Transverse colon (tissue), 3 donors: Measurements from ENCODE around the gene MRPL9.

ENCODE experiments used
- POLR2A ChIP-seq: fragments of 450-650 bp; IDR thresholded peaks from one replicate; pipeline ENCODE4 v1.6.1; 2016; ENCODE audit warnings: antibody characterized with exemption, mild to moderate bottlenecking, moderate library complexity
- TF ChIP-seq, protein P1 (sequence below), 5 experiments: fragments of 200-600 bp in 3 of 5; fragments of 450-650 bp in 2 of 5; sonication (generic) in 3 of 5; IDR thresholded peaks; 1 replicate in 2 of 5; 2 replicates in 3 of 5; pipeline ENCODE4 v1.5.1; 2016 to 2017; ENCODE audit warnings: antibody characterized with exemption in 5 of 5, inconsistent platforms in 3 of 5, mild to moderate bottlenecking in 2 of 5, moderate library complexity in 1 of 5

DNA sequence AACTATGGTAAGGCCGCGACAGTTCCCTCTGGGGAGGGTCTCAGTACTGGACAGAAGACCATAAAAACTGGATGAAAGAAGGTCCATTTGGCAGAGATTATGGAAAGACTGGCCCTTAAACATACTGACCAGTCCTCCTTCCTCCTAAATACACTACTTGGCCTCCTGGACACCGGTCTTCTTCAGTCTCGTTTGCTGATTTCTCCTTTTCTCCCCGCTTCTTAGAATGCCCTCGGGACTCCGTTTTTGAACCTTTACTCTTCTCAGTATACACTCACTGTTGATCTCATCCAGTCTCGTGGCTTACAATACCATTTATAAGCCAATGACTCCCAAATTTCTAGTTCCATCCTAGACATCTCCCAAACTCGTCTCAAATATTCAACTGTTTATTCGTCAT lies 694 bp upstream of the MRPL9 start:
- TF ChIP-seq, protein P1, sequence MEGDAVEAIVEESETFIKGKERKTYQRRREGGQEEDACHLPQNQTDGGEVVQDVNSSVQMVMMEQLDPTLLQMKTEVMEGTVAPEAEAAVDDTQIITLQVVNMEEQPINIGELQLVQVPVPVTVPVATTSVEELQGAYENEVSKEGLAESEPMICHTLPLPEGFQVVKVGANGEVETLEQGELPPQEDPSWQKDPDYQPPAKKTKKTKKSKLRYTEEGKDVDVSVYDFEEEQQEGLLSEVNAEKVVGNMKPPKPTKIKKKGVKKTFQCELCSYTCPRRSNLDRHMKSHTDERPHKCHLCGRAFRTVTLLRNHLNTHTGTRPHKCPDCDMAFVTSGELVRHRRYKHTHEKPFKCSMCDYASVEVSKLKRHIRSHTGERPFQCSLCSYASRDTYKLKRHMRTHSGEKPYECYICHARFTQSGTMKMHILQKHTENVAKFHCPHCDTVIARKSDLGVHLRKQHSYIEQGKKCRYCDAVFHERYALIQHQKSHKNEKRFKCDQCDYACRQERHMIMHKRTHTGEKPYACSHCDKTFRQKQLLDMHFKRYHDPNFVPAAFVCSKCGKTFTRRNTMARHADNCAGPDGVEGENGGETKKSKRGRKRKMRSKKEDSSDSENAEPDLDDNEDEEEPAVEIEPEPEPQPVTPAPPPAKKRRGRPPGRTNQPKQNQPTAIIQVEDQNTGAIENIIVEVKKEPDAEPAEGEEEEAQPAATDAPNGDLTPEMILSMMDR (IDR thresholded peaks at IDR 0.05): no peak
- TF ChIP-seq POLR2A: no peak
